ENCODE results near the gene KCNQ5. TPM values are rescaled to one million over a fixed set of nuclear protein-coding genes. Genes with fewer than 3 reads are reported as not detected.

Gene KCNQ5
- total RNA-seq, 1 experiment from 2014 or later = 0.07 TPM

DNA sequence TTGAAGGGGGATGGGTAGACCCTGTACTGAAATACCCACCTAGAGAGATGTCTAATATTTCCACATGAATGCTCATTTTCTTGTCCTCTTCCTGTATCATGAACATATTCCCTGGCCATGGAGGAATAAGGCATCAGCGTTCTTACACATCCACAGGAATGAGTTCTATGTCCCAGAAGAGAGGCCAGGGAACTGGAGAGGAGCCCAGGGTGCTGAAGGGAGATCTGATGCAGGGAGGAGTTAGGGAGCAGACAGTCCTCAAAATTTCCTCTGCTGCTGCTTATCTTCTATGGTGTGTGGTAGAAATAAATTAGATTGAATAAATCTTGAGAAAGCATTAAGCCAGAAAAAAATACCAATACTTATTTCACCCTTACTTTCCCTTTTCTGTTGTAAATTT, 295.0 kb downstream of the KCNQ5 start:
- H3K27ac Mint-ChIP-seq = no peak overlapping the region
- no peak overlapping the region for H2BK15ac ChIP-seq (ENCODE audit: low read depth, low read length)
- no peak overlapping the region for H3K4me3 Mint-ChIP-seq
- no CpG with 5 or more reads among the region's 1 CpG for whole genome bisulfite sequencing (ENCODE audit: extremely low coverage, insufficient read length, low lambda C conversion rate)
- no peaks in the 10 kb centered on the region for H3K23me2 ChIP-seq (ENCODE audit: insufficient read length, low read depth, low read length, poor library complexity, severe bottlenecking)
- H3K14ac ChIP-seq (ENCODE audit: insufficient read depth, low read length) = no peak overlapping the region
- H3K56ac ChIP-seq (ENCODE audit: insufficient read length, low read depth, low read length) = no peak overlapping the region
- no peak overlapping the region for H2BK12ac ChIP-seq (ENCODE audit: insufficient read length, low read depth, low read length)
- H4K8ac ChIP-seq (replicated peaks; ENCODE audit: insufficient read length, low read depth, low read length) = no peak overlapping the region
- TF ChIP-seq, protein P1, sequence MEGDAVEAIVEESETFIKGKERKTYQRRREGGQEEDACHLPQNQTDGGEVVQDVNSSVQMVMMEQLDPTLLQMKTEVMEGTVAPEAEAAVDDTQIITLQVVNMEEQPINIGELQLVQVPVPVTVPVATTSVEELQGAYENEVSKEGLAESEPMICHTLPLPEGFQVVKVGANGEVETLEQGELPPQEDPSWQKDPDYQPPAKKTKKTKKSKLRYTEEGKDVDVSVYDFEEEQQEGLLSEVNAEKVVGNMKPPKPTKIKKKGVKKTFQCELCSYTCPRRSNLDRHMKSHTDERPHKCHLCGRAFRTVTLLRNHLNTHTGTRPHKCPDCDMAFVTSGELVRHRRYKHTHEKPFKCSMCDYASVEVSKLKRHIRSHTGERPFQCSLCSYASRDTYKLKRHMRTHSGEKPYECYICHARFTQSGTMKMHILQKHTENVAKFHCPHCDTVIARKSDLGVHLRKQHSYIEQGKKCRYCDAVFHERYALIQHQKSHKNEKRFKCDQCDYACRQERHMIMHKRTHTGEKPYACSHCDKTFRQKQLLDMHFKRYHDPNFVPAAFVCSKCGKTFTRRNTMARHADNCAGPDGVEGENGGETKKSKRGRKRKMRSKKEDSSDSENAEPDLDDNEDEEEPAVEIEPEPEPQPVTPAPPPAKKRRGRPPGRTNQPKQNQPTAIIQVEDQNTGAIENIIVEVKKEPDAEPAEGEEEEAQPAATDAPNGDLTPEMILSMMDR (conservative IDR thresholded peaks at IDR 0.05) = no peak
- H2AFZ ChIP-seq (ENCODE audit: low read length) = no peak overlapping the region
- no peak overlapping the region for H2AK5ac ChIP-seq (ENCODE audit: insufficient read length, low read length)
- no peak overlapping the region for H3K18ac ChIP-seq (ENCODE audit: insufficient read length, low read depth, low read length)
- no peak overlapping the region for H3T11ph ChIP-seq (ENCODE audit: low read length)
- no peaks in the 10 kb centered on the region for H3K4me1 ChIP-seq (ENCODE audit: insufficient read depth, low read length)
- no peaks in the 10 kb centered on the region for H3K79me2 ChIP-seq (ENCODE audit: insufficient read depth, low read length)
- no peak overlapping the region for H2BK120ac ChIP-seq (ENCODE audit: low read depth, low read length, poor library complexity, severe bottlenecking)
- H3K36me3 Mint-ChIP-seq (ENCODE audit: insufficient read depth in 1 of 3, low read depth in 3 of 3) = no peaks in the 10 kb centered on the region
- H4K5ac ChIP-seq (ENCODE audit: insufficient read length, low read depth, low read length) = no peak overlapping the region
- H3K27ac ChIP-seq (ENCODE audit: insufficient read length, low read depth, low read length) = no peak overlapping the region
- no peak overlapping the region for H3K4ac ChIP-seq (ENCODE audit: low read depth, low read length)
- H3K9me3 ChIP-seq (ENCODE audit: control insufficient read depth, low read depth, low read length) = no peaks in the 10 kb centered on the region
- no peak overlapping the region for H3K4me2 ChIP-seq (ENCODE audit: insufficient read depth, insufficient read length, low read length)
- no peaks in the 10 kb centered on the region for H3K4me1 Mint-ChIP-seq
- H2BK20ac ChIP-seq (ENCODE audit: low read depth, low read length, poor library complexity, severe bottlenecking) = no peak overlapping the region
- no peak for DNase-seq
- H3K9me3 Mint-ChIP-seq = no peaks in the 10 kb centered on the region
- H4K91ac ChIP-seq (ENCODE audit: insufficient read length, low read depth, low read length) = no peak overlapping the region
- H3K9ac ChIP-seq (ENCODE audit: extremely low read depth, insufficient read length, low read length) = no peak overlapping the region
- no peaks in the 10 kb centered on the region for H3K27me3 ChIP-seq (ENCODE audit: insufficient read depth, low read length)
- H2BK5ac ChIP-seq (ENCODE audit: insufficient read length, low read length) = no peak overlapping the region
- no peak overlapping the region for H3K23ac ChIP-seq (ENCODE audit: insufficient read length, low read depth, low read length)
- no peaks in the 10 kb centered on the region for H3K79me1 ChIP-seq (ENCODE audit: insufficient read depth, low read depth, low read length, poor library complexity, severe bottlenecking)
- no peaks in the 10 kb centered on the region for H3K27me3 Mint-ChIP-seq (ENCODE audit: low read depth)
- no peaks in the 10 kb centered on the region for H4K20me1 ChIP-seq (ENCODE audit: control insufficient read depth, insufficient read depth, insufficient read length)

Measured in H9 (cell line).